ENCODE results near the gene PLVAP. TPM values are rescaled to one million over a fixed set of nuclear protein-coding genes. Genes with fewer than 3 reads are reported as not detected.

PLVAP gene
- total and polyA plus RNA-seq, 9 of the 15 experiments (the other 6 are each of a cell fraction or from before 2014, with no cell fraction given): 0.09 to 0.84 (median 0.51) TPM; not detected in 4

DNA sequence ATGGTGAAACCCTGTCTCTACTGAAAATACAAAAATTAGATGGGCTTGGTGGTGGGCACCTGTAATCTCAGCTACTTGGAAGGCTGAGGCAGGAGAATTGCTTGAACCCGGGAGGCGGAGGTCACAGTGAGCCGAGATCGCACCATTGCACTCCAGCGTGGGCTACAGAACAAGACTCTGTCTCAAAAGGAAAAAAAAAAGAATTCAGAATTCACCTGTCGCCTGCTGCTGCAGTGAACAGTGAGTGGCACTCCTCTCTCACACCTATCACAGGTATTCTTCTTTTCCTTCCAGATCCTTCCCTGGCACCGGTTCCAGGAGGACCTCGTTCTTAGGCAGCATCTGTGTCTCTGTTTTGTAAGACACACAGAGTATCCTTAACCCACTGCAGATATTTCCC lies 37.0 kb upstream of the PLVAP start:
- intact Hi-C loops (cut with micrococcal nuclease): no loop called here
- in situ Hi-C loops (cut with MboI): no loop called here
- no peaks in the 10 kb centered on the region for H3K9me3 ChIP-seq (replicated peaks; ENCODE audit: control insufficient read depth, insufficient read depth, low read depth, low read length)
- H3K36me3 ChIP-seq (ENCODE audit: control insufficient read depth, insufficient read depth, low read length): peaks cover 32% of the 10 kb centered on the region; the same call in 2 of the 3 replicates
- 97% methylated on average over 8 of the region's 8 CpGs for WGBS (ENCODE audit: insufficient coverage, low coverage, missing lambda C conversion rate)
- TF ChIP-seq SIX5 (IDR thresholded peaks at IDR 0.05; ENCODE audit: borderline replicate concordance in 1 of 2, insufficient read depth in 1 of 2, low read depth in 1 of 2, low read length in 2 of 2) (no peak), SRF (CRISPR knock-in tag; IDR thresholded peaks at IDR 0.05) (no peak), WHSC1 (IDR thresholded peaks at IDR 0.05; ENCODE audit: low read length) (no peak)
- TF ChIP-seq, protein P1, sequence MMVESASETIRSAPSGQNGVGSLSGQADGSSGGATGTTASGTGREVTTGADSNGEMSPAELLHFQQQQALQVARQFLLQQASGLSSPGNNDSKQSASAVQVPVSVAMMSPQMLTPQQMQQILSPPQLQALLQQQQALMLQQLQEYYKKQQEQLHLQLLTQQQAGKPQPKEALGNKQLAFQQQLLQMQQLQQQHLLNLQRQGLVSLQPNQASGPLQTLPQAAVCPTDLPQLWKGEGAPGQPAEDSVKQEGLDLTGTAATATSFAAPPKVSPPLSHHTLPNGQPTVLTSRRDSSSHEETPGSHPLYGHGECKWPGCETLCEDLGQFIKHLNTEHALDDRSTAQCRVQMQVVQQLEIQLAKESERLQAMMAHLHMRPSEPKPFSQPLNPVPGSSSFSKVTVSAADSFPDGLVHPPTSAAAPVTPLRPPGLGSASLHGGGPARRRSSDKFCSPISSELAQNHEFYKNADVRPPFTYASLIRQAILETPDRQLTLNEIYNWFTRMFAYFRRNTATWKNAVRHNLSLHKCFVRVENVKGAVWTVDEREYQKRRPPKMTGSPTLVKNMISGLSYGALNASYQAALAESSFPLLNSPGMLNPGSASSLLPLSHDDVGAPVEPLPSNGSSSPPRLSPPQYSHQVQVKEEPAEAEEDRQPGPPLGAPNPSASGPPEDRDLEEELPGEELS (CRISPR knock-in tag; IDR thresholded peaks at IDR 0.05; ENCODE audit: borderline replicate concordance): no peak
- H3K4me2 ChIP-seq (ENCODE audit: insufficient read depth, low read length): no peak overlapping the region
- H3K4me1 ChIP-seq (replicated peaks in 1 of 2; ENCODE audit: control insufficient read depth in 2 of 2, insufficient read depth in 2 of 2, low read length in 2 of 2): peaks cover 7 to 8% of the 10 kb centered on the region in 2 experiments; a peak in 3 of 5 replicates
- H3K9ac ChIP-seq (ENCODE audit: insufficient read depth in 1 of 2, low read depth in 2 of 2, low read length in 2 of 2): no peak overlapping the region
- H4K20me1 ChIP-seq (replicated peaks; ENCODE audit: control insufficient read depth, insufficient read depth, low read length): no peaks in the 10 kb centered on the region
- no peak for FAIRE-seq
- no peaks in the 10 kb centered on the region for H3K9me1 ChIP-seq (ENCODE audit: control insufficient read depth, insufficient read depth, low read length)
- H3K27ac ChIP-seq (ENCODE audit: extremely low read depth, low read depth, low read length): no peak overlapping the region
- no peak for ATAC-seq
- POLR2A ChIA-PET: interaction anchor here (3.8 kb wide), 1 partner anchor 8 kb away, joined by 17 read pairs; the partner anchor contains the start of gene BST2
- H3K79me2 ChIP-seq (ENCODE audit: control insufficient read depth, insufficient read depth, low read length): peaks cover 2% of the 10 kb centered on the region; the same call in 1 of the 3 replicates
- CTCF ChIA-PET (ENCODE audit: low intra/inter-chr PET ratio): no interaction called here
- BruUV-seq (replicated peaks): no TSS peak
- H3K4me3 ChIP-seq: no peak overlapping the region
- no peak overlapping the region for H2AFZ ChIP-seq (ENCODE audit: low read depth, low read length)
- DNase-seq (ENCODE audit: extremely low read depth in 1 of 4, low spot score in 3 of 4): no peak
- no peaks in the 10 kb centered on the region for H3K27me3 ChIP-seq (ENCODE audit: control insufficient read depth in 2 of 2, insufficient read depth in 2 of 2, low read length in 2 of 2)

All from K562 (cell line).